CD4-positive, alpha-beta T cell treated with Interleukin-21 for 1 hour (primary cell): ENCODE data around the gene BCL11B.

Experiments used
- DNase-seq: peaks from one replicate; pipeline ENCODE4 v3.0.0-alpha.2; 2020

Gene BCL11B

DNA sequence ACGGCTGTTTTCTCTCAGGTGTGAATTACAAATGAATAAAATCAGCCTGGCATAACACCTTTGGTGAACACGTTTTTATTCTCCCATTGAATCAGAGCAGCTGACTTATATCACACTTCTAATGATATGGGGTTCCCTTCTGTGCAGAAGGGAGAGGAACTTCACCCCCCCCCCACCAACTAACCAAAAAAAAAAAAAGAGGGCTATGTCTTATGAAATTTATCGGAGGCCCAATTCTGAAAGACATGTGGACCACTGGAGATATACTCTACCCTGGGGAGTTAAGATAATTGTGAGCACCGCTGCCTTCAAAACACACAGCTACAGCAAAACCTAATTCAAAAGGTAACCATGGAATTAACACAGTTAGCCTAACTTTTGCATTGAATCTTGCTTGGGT, 4.6 kb downstream of the BCL11B start:
- DNase-seq, result peak; percentile 32

DNA sequence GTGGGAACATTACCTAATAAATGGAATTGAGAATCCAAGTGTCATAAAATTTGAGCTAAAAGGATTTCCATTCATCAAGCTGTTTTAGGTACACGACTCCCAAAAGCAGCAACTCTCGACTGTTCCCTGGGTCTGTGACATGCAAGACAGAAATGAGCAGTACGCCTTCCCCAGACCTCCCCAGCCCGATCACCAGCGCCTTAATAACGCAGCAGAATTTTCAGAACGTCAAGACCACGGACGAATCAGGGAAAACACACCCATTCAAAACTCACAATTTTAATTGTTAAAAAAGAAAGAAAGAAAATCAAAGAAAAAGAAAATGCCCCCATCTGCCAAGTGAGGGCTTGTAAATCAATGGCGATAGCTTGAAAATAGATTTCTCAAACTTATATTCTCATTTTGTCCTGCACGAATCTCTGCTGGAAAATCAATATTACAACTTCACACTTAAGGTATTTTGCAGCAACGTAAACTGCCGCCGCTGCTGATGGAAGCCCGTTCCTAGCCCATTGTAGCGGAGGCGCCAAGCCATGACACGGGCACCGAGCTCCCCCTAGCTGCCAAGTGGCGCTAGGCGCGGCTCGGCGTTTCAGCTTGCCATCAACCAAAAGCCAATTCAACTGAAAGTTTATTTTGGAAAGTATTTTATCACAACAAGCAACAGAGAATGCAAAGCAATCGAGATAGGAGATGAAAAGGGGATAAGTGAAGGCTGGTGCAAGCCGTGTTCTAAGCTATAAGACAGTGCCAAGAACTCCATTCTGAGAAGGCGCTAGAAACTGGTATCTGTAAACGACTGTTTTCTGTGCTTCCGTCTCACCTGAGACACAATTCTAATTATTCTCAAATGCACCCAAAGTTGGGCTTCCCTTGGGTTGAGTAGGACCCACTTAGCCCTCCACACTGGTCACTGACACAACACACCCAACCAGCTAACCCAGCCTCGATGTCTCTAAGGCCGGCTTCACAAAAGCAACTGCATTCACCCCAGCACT, 5.5 kb downstream of the BCL11B start:
- peak; percentile 89 for DNase-seq

DNA sequence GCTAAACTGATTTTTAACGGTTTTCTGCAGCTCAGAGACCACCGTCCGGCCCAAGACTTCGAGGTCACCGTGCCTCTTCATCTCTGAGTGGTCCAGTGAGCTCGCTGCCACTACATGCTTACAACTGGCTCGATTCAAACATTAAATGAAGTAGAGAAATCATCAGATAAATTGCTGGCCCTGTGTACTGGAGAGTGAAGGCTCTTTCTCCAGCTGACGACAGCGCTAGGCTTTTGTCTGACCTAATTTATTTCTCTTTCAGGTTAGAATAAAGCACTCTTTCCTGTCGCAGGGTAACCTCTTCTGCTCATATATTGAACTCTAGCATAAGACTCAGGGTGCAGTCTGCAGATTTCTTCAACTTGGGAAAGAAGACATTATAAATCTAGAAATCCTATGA, 6.4 kb downstream of the BCL11B start:
- peak; percentile 56 for DNase-seq

DNA sequence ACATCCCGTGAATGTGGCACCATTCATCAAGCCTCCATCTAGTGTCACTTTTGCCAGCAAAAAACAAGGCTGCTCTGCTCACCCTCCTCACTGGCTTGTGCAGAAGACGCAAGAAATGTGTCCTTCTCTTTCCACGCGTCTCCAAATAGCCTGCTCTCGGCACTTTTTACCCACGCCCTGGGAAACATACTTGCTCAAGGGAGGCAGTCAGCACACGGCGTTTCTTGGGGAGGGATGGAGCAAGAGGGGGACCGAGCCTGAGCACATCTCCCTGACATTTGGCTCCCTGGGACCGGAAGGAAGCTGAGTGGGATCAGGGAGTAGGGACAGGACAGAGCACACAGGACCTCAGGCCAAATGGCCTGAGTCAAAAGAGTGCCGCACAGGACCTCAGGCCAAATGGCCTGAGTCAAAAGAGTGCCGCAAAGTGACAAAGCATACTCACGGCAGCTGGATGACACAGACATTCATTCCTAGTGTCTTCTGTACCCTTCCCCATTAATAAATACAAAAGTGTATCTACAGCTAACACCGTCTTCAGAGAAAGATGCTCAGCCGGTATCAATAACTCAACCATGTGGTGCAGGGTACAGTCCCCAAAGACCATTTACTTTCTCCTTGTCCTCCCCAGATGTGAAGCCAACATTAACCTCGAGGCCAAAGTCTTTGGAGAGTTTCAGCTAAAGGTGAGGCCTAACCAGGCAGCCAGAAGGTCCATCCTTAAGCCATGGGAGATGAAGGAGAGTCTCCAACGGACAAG, 7.1 kb downstream of the BCL11B start:
- peak; percentile 17 for DNase-seq

DNA sequence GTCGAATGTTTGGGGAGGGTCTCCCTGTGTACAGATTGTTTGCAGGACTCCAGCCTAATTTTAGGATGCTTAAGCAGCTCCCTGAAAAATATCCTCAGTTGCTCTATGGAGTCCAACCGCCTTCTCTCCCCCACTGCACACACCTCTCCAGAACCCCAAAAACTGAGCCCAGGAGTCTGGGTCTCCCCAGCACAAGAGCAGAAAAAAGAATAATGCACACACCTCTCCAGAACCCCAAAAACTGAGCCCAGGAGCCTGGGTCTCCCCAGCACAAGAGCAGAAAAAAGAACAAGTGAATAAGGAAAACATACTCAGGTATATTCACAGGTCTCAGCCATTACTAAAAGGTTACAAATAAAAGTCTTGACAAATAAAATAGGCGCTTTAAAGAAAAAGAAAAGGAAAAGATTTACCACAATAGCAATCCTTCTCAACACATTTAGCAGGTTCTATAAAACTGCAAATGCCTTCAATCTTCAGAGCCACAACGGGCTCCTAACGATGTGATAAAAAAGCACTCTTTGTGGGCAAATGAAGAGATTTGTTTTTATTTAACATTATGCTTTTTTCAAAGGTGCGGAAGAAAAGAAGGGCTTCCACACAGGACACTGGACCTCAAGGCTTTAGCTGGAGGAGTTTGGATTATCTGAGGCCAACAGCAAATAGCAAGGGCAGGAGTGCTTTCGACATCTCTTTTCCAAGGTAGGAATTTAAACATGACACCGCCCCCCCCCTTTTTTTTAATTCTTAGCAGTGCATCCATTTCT, 8.2 kb downstream of the BCL11B start:
- DNase-seq, result peak; percentile 5

DNA sequence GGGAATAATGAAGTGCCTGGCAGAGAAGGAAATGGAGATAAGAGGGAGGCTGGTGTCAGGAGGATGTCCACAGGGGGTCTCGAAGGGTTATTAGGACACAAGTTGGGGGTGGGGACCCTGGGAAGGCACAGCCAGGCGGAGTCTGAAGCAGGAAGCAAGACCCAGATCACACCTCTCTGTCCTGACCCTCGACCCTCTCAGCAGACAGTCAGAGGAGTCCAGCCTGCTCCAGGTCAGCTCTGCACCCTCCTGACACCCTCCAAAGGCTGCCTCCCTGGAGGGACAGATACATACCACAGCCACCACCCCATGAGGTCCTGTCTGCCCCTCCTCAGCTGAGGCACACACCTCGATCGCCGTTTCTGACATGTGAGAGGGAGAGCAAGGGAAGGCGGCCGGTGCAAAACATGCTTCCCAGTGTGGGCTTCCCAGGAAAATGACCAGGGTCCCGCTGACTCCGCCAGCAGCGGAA, 9.0 kb downstream of the BCL11B start:
- DNase-seq, result no peak

DNA sequence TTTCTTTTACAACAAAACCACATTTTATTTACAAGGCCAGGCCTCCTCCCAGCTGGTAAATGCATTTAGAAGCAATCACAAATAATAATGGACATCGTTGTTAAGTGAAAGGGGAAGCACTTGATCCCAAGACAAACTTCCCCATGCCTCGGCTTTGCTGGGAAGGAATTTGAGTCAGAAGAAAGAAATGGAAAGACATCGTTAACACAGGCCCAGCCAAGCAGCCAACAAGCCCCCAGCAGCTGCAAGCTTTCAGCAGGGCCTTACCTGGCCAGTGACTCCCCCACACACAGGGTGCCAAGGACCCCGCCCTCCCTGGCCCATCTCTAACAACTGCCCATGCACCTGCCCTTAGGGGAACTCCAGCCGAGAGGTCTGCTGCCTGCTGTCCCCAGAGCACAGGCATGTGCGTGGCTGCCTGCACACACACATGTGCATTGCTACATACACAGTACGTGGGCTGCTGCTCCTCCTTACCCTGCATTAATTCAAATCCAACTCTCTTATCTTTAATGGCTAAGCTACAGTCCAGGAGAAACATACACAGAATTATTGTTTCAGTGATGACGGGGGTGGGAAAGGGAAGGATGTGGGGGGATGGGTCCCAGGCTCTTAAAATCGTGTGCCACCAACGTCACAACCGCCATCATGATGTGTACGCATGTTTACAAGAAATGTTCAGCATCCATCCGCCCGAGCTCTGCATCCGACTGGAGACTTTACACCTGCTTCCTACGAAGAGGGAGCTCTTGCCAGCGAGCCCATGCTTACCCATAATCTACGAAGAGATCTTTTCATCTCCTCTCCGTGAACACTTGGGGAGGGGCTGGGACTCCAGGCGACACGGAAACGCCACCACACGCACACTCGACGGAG, 9.8 kb downstream of the BCL11B start:
- DNase-seq, result peak; percentile 90

DNA sequence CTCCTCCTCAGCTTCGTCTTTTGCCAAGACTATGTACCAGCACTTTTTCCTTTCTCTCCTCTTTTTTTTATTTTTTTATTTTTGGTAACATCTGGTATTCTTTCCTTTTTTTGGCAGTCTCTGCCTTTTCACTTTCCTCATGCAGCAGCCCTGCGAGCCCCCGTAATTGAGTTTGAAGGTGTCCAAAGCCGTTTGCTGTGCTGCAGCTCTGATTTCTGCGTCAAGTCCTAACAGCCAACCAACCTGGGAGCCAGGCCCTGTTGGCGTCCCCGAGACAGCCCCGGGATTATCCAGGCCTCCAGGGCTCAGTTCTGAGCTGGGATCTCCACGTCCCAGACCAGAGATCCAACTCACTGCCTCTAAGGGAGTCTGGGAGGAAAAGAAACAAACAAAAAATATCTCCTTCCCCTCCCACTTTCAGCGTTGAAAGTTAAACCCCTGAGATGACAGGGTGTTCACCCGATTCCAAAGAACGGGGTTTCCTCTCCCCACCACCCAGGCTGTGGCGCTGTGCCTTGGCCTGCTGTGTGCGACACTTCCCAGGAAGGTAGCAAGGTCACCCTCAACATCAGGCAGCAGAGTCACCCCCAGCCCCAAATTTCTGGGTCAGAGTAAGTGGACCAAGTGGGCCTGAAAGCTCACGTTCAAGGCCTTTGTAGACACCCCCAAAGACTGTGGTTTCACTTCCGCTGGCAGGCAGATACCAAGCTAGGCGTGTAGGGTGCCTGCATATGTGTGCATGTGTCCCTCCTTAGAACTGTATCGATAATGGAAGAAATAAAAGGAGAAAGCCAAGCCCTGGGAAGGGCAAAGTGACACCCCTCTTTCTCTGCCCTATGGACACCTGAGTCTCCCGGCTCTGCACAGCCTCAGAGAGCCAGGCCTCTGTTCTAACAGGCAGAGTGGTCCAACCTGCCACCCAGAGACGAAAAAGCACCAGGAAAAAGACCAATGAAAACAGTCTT, 11.1 kb downstream of the BCL11B start:
- DNase-seq, result peak; percentile 78

DNA sequence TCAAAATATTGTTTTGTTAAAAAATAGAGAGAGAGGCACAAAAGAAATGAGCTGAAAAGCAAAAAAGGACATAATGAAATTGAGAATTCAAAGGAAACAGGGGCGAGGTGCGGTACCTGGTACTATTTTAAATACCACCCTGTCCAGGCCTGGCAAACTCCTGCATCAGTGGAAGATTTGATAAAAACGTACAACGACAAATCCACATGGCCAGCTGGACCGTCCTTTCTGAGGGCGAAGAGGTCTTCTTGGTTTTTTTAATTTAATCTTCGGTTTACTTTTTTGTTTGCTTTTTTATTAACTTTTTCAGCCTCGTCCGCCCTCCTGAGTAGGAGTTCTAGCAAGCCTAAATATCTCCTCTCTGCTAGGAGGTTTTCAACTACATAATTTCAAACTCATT, 11.9 kb downstream of the BCL11B start:
- DNase-seq, result peak; percentile 11

DNA sequence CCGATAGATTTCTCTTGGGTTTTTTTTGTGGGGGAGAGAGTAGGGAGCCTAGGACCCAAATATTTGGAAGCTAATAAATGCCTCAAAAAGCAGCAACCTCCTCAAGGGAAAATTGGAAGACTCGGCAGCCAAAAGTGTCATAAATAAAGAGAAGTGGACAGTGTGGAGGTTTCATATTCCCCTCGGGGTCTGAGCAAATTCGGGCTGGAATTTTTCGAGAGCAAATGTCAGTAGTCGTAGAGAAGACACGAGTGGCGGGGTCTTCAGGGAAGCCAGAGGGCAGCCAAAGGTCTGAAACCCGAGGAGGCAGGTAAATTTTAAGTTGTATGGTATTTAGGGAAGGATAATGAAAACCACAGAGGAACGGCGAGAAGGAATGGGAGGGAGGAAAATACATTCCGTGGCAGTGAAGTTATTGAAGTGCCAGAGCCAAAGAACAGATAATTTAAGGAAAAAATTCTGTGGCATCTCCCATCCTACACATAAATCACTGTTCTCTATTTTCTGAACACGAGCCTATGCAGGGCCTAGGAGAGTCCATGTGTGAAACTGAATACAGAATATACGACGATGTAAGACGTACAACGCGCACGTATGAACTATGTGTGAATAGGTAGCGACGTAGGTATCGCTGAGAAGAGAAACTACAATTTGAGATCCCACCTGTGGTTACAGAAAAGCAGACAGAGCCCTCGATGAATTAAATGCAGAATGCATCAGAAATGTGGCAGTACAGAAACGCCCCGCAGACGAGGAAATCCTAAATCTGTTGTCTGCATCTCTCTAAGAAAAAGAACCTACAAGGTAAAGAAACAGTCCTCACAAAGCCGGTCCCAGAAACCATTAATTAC, 12.9 kb downstream of the BCL11B start:
- DNase-seq, result peak; percentile 79

DNA sequence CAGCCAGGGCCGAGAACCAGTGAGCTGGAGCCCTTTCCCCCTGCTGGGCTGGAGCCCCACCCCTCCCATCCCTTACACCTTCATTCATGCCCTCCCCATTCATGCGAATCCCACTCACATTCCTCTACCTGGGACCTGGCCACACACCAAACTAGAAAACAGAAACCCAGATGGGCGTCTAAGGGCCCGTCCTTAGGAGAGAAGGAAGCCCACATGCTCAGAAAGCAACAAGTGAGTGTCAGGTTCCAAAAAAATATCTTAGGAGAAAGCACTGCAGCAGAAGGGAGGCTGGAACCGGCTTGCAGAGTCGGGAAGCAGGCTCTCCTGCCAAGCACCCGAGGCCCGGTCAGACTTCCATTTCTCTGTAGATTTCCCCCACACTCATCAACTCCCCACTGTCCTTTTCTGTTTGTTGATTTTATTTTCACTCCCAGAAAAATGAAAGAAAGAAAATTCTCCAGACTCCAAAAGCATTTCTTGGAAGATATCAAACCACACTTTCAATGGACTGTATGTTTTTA, 13.6 kb downstream of the BCL11B start:
- peak; percentile 18 for DNase-seq

DNA sequence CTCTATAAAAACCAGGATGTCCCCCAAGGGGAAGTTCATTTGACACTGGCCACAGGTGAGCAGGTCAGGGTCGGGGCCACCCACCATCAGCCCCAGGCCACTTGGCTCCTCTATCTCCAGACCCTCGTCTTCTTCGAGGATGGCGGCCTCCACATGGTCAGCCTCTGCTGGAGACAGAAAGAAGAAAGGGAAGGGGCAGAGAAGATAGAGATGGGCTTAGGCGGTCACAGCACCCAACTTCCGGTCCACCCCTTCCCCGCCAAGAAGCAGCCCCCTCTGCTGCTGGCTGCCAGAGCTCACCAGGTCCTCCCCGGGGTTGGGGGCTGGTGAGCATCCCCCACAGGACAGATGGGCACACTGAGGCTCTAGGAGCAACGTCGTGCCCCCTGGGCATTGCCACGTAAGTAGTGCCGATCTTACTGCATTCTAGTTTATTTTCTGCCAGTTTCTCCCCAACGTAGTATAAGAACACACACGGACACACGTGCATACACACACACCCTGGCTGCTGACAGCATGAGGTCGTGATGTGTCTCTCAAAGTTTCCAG, 14.2 kb downstream of the BCL11B start:
- peak; percentile 30 for DNase-seq

DNA sequence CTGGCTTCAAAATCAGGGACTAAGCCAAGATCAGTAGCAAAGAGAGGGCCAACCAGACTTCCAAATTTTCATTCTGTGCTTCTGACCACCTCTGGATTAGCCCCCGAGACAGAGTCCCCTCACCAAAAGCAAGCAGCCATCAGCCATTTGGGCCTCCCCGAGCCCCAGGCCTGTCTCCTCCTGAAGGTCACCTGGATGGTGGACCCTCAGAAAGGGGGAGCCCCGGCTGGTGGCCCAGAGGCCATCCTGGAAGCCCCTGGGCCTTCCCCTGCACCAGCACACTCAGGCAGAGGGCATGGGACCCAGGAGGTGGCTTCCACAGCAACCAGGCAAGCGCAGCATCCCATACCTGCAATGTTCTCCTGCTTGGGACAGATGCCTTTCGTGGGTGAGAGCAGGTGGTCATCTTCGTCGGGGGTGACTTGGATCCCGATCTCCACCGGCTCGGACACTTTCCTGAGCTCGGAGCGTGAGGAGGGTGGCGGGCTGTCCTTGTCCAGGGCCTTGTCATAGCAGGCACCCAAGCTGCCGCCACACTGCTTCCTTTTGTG, 14.8 kb downstream of the BCL11B start:
- no peak for DNase-seq

DNA sequence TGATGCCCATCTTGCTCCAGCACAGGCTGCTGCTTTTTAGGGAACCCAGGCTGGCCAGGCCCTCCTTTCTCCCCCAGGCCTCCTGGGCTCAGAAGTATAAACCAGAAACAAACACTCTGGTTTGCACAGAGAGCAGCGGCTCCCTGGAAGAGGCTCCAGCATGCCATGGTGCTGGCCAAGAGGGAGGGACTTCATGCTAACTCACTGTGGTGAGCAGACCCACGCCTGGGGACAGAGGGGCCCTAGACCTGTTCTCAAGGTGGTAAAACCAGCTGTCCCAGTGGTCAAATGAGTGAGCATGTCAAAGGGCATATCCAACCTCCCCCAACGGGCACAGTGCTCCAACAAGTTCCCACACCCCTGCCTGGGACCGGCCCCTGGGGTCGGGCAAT, 15.5 kb downstream of the BCL11B start:
- no peak for DNase-seq

DNA sequence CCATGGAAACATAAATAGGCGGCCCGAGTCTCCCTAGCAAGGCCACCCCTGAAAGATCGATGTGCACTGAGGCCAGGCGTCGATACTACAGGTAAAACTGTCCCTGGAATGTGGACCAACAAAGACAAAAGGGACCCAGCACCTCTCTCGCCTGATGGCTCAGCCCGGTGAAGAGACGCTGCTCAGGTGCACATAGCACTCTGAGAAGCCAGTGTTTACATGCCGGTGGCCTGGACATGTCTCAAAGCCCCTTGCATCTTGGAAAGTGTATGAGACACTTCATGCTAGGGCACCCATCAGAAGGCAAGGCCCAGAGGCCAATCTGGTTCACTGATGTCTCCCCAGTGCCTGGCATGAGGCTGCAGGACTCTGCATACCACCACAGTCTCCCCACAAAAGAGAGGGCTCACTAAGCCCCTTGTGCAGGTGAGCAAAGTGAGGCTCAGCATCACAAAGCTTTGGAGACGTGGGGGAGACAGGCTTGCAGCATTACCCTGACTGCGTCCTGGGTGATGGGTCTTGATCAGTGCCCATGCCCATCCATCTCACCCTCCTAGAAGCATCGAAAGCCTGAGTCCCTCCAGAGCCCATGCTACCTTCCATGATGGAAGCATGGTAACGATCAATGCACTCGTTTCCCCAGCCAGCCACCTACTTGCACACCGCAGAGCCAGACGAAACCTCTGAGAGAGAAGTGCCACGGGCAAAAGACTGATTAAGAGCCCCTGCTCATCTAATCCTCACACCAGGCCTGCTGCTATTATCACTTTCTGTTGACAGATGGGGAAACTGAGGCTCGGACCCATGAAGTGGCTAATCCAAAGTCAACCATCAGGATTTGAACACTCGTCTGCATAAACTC, 16.1 kb downstream of the BCL11B start:
- DNase-seq, result no peak

DNA sequence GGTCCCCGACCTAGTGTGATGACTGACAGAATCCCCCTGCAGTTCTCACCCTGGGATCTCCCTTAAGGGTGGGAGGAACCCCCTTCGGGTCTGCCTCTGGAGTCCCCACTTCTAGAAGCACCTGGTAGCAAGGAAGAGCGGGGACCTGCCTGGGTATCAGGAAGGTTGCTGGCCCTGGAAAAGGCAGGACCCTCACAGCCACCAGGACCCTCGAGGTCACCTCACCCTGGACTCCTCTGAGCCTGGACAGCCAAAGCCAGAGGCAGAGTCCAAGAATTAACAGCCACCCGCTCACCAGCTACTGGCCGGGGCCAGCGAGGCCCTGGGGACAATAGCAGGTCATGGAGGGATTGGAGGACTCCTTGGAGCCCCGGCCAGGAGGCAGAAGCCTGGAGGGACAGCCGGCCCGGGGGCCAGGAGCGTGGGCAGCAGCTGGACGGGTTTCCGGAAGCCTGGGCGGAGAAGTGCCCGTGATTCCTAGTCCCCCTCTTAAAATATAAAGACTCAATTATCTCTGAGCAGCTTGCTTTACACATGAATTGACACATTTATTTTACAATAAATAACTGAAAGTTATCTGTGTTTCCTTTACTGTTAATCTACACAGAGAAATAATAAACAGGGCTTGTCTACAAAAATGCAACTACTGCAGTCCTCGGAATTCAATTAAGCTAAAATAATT, 17.5 kb downstream of the BCL11B start:
- DNase-seq, result no peak

DNA sequence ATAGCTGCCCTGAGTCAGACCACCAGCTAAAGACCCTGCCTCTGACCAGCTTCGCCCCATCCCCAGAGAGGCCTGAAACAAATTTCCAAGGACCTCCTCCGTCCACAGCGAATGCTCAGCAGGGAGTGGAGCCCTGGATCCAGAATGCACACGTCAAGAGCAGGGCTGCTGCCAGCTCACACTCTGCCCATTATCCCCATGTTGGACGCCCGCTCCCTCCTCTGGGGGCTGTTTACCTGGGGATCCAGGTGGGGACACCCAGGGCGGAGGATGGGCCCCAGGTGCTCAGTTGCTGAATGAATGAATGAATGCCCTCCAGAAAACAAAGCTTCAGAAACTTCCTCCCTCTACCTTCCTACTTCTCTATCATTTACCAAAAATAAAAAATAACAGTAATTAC, 18.1 kb downstream of the BCL11B start:
- DNase-seq, result no peak
